Measurements from ENCODE around the gene ZDHHC17.

The ZDHHC17 gene

DNA sequence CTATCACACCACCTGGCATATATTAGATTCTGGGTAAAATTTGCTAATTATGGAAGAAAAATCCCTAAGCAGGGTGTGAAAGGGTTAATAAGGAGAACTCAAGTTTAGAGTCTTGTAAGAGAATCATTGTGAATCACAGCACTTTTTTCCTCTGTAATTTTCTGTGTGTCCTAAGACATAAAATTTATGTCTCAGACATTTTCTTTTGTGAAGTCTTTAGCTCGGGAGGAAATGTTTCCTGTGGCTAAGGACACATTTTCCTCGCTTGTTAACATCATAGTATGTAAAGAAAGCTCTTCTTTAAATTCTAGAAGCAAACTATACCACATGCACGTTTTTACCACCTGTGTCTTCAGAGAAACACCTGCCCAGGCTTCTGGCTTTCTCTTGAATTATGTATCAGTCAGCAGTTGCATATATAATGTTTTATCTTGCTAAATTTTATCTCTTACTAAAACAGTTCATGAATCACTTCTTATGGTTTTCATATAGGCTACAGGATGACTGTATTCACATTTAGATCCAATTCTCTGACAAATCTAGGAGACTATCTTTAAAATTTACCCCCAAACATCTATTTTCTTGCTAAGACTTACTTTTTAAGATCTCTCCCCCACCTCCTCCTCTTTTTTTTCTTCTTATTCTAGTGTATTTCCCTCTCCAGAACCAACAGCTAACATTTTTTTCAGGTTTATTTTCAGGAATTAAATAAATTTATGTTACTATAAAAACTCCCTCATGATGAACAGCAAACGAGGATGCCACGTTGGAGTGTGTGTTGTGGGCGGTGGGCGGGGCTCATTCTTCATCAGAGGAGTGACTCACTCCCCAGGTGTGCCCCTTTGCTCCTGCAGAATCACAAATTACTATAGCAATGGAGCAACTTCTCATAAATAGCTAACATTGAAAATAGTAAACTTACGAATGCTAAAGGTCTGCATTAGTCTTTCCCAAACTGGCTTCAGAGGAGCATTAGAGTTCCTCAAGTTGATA is 126.5 kb downstream of the ZDHHC17 start:
- Histone ChIP-seq H3K27me3 (ENCODE audit: insufficient read depth, low read length) (no peaks in the 10 kb centered on the region), H3K4me3 (ENCODE audit: low read length) (no peak overlapping the region), H3K36me3 (ENCODE audit: insufficient read depth, low read length) (no peaks in the 10 kb centered on the region), H3K9me3 (ENCODE audit: insufficient read depth, low read depth, low read length) (peaks cover 7% of the 10 kb centered on the region; the same call in 1 of the 2 replicates), H3K4me1 (ENCODE audit: insufficient read depth, low read length) (peaks cover 14% of the 10 kb centered on the region; the same call in 1 of the 2 replicates), H3K27ac (ENCODE audit: low read depth, low read length) (no peak overlapping the region), H3K9ac (ENCODE audit: low read depth, low read length) (no peak overlapping the region)
- 71% methylated on average over 5 of the region's 8 CpGs for WGBS

DNA sequence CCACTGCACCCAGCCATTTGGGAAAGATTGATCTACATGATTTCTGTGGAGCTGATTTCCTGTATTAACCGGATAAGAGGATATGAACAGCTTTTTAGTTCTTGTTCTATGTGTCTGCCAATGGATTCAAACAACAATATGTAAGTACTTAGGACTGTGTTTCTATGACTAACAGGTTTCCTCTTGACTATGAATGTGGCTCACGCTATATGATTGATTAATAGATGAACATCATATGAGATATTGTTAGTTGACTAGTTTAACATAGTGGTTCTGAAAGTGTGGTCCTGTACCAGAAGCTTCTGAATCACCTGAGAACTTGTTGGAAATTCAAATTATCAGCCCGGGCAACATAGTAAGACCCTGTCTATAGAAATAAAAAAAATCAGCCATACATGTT is 127.7 kb downstream of the ZDHHC17 start:
- 99% methylated on average over 3 of the region's 3 CpGs for WGBS
- no peaks in the 10 kb centered on the region for H3K36me3 ChIP-seq (ENCODE audit: insufficient read depth, low read length)

DNA sequence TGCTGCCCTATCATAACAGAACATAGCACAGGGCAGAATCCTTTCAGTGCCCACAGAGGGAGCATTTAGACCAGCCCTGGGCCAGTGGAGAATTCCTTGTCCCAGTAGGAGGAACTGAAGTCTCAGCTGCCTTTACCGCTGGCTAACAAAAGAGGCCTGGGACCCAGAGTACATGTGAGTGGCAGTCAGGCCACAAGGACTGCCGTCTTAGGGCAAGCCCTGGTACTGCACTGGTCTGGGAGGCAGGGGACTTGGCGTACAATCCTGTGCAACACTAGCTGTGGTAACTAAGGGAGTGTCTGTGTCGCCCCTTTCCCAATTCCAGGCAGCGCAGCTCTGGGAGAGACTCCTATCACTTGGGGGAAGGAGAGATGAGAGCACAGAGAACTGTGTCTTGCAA is 131.9 kb downstream of the ZDHHC17 start:
- H3K4me3 ChIP-seq (ENCODE audit: low read length), result no peak overlapping the region
- no peaks in the 10 kb centered on the region for H3K27me3 ChIP-seq (ENCODE audit: insufficient read depth, low read length)
- peaks cover 7% of the 10 kb centered on the region; the same call in 1 of the 2 replicates for H3K9me3 ChIP-seq (ENCODE audit: insufficient read depth, low read depth, low read length)
- H3K4me1 ChIP-seq (ENCODE audit: insufficient read depth, low read length), result peaks cover 7% of the 10 kb centered on the region; the same call in 1 of the 2 replicates
- H3K27ac ChIP-seq (ENCODE audit: low read depth, low read length), result no peak overlapping the region
- no peak overlapping the region for H3K9ac ChIP-seq (ENCODE audit: low read depth, low read length)
- no peaks in the 10 kb centered on the region for H3K36me3 ChIP-seq (ENCODE audit: insufficient read depth, low read length)
- WGBS, result 91% methylated on average over 5 of the region's 5 CpGs

More for the DNA sequence above, 127.7 kb downstream of the ZDHHC17 start:
- H3K9me3 ChIP-seq (ENCODE audit: insufficient read depth, low read depth, low read length), result peaks cover 7% of the 10 kb centered on the region; the same call in 1 of the 2 replicates
- no peak overlapping the region for H3K4me3 ChIP-seq (ENCODE audit: low read length)
- H3K9ac ChIP-seq (ENCODE audit: low read depth, low read length), result no peak overlapping the region
- H3K4me1 ChIP-seq (ENCODE audit: insufficient read depth, low read length), result peaks cover 14% of the 10 kb centered on the region; the same call in 1 of the 2 replicates
- H3K27me3 ChIP-seq (ENCODE audit: insufficient read depth, low read length), result no peaks in the 10 kb centered on the region
- no peak overlapping the region for H3K27ac ChIP-seq (ENCODE audit: low read depth, low read length)

DNA sequence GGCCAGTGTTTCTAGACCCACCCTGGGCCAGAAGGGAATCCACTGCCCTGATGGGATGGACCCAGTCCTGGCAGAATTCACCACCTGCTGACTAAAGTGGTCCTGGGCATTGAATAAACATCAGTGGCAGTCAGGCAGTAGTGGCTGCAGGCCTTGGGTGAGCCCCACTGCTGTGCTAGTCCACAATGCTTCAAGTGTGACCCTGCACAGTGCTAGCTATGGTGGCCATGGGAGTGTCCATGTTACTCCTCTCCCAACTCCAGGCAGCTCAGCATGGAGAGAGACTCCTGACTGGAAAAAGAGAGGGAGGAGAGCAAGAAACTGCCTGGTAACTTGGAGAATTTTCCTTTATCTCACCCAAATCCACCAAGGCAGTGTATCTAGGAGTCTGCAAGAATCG is 132.4 kb downstream of the ZDHHC17 start:
- Histone ChIP-seq H3K4me1 (ENCODE audit: insufficient read depth, low read length) (peaks cover 7% of the 10 kb centered on the region; the same call in 1 of the 2 replicates), H3K9ac (ENCODE audit: low read depth, low read length) (no peak overlapping the region), H3K4me3 (ENCODE audit: low read length) (no peak overlapping the region), H3K36me3 (ENCODE audit: insufficient read depth, low read length) (no peaks in the 10 kb centered on the region), H3K27me3 (ENCODE audit: insufficient read depth, low read length) (no peaks in the 10 kb centered on the region), H3K27ac (ENCODE audit: low read depth, low read length) (no peak overlapping the region), H3K9me3 (ENCODE audit: insufficient read depth, low read depth, low read length) (peaks cover 7% of the 10 kb centered on the region; the same call in 1 of the 2 replicates)
- WGBS, result 100% methylated on average over 1 of the region's 1 CpG

GRCh38 chr12:76898442-76898841 is 134.5 kb downstream of the ZDHHC17 start:
- Histone ChIP-seq H3K4me1 (ENCODE audit: insufficient read depth, low read length) (no peaks in the 10 kb centered on the region), H3K4me3 (ENCODE audit: low read length) (no peak overlapping the region), H3K27me3 (ENCODE audit: insufficient read depth, low read length) (no peaks in the 10 kb centered on the region), H3K36me3 (ENCODE audit: insufficient read depth, low read length) (no peaks in the 10 kb centered on the region), H3K9me3 (ENCODE audit: insufficient read depth, low read depth, low read length) (peaks cover 7% of the 10 kb centered on the region; the same call in 1 of the 2 replicates), H3K9ac (ENCODE audit: low read depth, low read length) (no peak overlapping the region), H3K27ac (ENCODE audit: low read depth, low read length) (no peak overlapping the region)
- WGBS, result 93% methylated on average over 1 of the region's 1 CpG

- 91% methylated on average over 2 of the region's 2 CpGs for WGBS
- H3K27ac ChIP-seq (ENCODE audit: low read depth, low read length), result no peak overlapping the region
- H3K9ac ChIP-seq (ENCODE audit: low read depth, low read length), result no peak overlapping the region
- no peaks in the 10 kb centered on the region for H3K27me3 ChIP-seq (ENCODE audit: insufficient read depth, low read length)
- H3K4me3 ChIP-seq (ENCODE audit: low read length), result no peak overlapping the region
- no peaks in the 10 kb centered on the region for H3K36me3 ChIP-seq (ENCODE audit: insufficient read depth, low read length)
- H3K9me3 ChIP-seq (ENCODE audit: insufficient read depth, low read depth, low read length), result peaks cover 3% of the 10 kb centered on the region; the same call in 1 of the 2 replicates
- no peaks in the 10 kb centered on the region for H3K4me1 ChIP-seq (ENCODE audit: insufficient read depth, low read length)
Observed at GRCh38 chr12:76899522-76899921, 135.6 kb downstream of the ZDHHC17 start.

GRCh38 chr12:76901628-76902380 is 137.9 kb downstream of the ZDHHC17 start:
- WGBS, result 96% methylated on average over 3 of the region's 4 CpGs
- H3K27ac ChIP-seq (ENCODE audit: low read depth, low read length), result no peak overlapping the region

More at GRCh38 chr12:76901628-76902380, 137.9 kb downstream of the ZDHHC17 start:
- Histone ChIP-seq H3K27me3 (ENCODE audit: insufficient read depth, low read length) (no peaks in the 10 kb centered on the region), H3K36me3 (ENCODE audit: insufficient read depth, low read length) (no peaks in the 10 kb centered on the region), H3K4me1 (ENCODE audit: insufficient read depth, low read length) (peaks cover 7% of the 10 kb centered on the region; the same call in 1 of the 2 replicates), H3K9me3 (ENCODE audit: insufficient read depth, low read depth, low read length) (no peaks in the 10 kb centered on the region), H3K9ac (ENCODE audit: low read depth, low read length) (no peak overlapping the region), H3K4me3 (ENCODE audit: low read length) (no peak overlapping the region)
